Amygdala (tissue), 56 donors: ENCODE measurements around the gene ACTG1.

Source experiments
- DNase-seq, 56 donors: peaks; one replicate each; lab custom pipeline; 2025; lab: John Stamatoyannopoulos, UW

Gene ACTG1

GRCh38 chr17:81512562-81513371 is at the start of gene ACTG1:
Gene ACTG1, minus strand, starts transcription at chr17:81512799. Its CDS starts 445 bp downstream, at chr17:81512354.
- peak in 55 of 56 donors; percentile 46 to 94 (median 84) for DNase-seq

DNA sequence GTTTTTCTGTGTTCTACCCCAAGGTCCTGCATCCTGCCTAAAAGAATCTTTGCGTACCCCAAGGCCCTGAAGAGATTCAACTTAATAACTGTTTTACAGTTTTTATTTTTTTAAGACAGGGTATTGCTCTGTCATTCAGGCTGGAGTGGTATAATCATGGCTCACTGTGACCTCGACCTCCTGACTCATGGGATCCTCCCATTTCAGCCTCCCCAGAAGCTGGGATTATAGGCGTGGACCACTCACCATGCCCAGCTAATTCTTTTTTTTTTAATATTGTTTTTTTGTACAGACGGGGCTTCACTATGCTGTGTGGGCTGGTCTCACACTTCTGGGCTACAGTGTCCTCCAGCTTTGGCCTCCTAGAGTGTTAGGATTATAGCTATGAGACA is 48.9 kb upstream of the ACTG1 start:
- no peak for DNase-seq

DNA sequence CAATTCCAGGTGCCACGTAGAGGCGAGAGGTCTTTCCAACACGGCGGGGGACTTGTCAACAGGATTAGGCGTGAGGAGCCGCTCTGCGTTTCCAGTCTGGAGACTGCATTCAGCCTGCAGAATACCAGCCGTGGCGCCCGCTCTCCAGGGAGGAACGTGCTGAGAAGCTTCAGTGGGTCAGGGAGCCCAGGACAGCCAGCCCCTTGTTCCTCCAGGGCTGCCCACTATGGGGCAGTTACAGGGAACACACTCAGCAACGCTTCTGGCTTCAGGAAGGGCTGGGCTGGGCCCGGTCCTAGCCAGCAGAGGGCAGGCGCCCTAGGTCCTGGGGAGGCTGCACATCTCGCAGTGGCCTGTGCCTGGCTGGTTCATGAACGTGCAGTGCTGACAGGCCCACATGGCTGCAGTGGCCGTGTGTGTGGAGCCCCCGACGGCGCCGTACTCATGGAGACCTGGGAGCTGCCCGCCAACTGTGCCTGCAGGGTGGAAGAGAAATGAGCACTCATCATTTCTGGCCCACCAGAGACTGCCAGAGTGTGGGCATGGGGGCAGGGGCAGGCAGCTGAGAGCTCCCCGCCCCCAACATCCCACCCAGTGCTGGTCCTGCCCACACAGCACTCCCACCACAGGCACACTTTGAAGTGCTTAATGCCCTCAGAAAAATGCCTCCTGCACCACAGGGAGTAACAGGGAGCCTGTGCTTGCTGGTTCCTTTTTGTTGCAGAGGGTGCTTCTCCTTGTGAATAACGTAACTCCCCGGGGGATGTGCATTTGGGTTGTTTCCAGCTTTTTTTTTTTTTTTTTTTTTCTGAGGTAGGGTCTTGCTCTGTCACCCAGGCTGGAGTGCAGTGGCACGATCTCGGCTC is 46.6 kb upstream of the ACTG1 start:
- DNase-seq, result peak in 5 of 56 donors; percentile 6 to 32 (median 24)

GRCh38 chr17:81558115-81558468 is 45.5 kb upstream of the ACTG1 start:
- DNase-seq, result no peak

DNA sequence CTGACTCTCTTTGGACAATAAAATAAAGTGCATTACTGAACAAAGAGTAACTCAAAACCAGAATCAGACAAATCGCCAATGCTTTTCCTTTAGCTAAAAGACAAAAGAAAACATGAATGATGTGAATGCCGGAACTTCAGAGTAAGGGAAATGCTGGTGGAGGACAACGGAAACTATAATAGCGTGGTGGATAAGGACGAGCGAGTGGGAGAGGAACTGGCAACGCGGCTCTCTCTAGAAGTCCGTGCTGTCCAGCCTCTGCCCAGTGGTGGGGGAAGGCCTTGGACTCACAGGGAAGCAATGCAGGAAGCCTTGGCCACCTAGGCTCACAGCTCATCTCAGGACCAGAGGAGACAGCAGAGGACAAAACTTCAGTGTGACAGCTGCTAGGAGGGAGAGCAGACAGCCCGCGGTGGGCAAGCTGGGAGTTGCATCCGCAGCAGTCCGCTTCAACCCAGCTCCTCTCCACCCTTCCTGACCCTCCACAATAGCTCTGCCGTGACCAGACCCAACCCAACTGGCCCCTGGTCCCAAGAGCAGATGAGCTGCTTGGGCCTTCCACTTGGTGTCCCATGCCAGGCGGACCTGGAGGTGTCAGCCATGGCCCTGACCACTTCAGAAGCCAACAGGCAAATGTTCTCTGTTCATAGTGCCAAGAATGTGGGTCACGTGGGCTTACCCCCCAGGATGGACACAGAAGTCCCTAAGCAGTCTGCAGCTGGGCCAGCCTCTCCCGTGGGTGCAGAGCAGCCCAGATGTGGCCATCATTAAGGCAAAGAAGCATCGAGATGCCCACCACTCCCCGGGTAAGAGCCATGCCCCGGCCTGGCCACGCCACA is 44.9 kb upstream of the ACTG1 start:
- no peak for DNase-seq

- no peak for DNase-seq
Observed at GRCh38 chr17:81556863-81557262, 44.3 kb upstream of the ACTG1 start.

DNA sequence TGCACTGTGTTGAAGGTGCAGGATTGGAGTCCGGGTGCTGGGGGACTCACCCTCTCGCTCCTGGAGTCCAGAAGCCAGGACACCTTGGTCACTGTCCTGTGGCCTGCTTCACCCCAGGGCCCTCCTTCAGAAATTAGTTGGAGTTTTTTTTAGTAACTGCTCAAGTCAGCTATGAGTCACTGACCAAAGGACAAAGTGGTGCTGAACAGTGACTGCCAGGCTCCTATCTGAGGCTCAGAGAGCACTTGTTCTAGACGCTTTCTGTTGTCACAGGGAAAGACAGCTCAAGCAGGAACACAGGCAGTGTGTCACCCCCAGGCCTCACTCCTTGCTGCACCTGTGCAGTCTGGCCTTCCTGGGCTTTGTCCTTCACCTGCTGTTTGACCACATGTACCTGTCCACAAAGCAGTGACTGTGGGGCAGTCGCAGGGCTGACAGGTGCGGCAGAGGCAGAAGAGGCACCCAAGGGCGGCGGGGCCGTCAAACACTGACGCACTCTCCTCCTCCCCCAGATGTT is 43.6 kb upstream of the ACTG1 start:
- no peak for DNase-seq

GRCh38 chr17:81553616-81554181 is 41.1 kb upstream of the ACTG1 start:
- DNase-seq, result peak in 5 of 56 donors; percentile 13 to 46 (median 31)

GRCh38 chr17:81553018-81553615 is 40.5 kb upstream of the ACTG1 start:
- peak in 45 of 56 donors; percentile 14 to 75 (median 51) for DNase-seq

GRCh38 chr17:81552244-81553017 is 39.8 kb upstream of the ACTG1 start, which contains the start of gene FAAP100:
Gene FAAP100, minus strand, starts transcription at chr17:81552353. Its CDS starts 23 bp downstream, at chr17:81552330.
- peak in 51 of 56 donors; percentile 13 to 88 (median 61) for DNase-seq

DNA sequence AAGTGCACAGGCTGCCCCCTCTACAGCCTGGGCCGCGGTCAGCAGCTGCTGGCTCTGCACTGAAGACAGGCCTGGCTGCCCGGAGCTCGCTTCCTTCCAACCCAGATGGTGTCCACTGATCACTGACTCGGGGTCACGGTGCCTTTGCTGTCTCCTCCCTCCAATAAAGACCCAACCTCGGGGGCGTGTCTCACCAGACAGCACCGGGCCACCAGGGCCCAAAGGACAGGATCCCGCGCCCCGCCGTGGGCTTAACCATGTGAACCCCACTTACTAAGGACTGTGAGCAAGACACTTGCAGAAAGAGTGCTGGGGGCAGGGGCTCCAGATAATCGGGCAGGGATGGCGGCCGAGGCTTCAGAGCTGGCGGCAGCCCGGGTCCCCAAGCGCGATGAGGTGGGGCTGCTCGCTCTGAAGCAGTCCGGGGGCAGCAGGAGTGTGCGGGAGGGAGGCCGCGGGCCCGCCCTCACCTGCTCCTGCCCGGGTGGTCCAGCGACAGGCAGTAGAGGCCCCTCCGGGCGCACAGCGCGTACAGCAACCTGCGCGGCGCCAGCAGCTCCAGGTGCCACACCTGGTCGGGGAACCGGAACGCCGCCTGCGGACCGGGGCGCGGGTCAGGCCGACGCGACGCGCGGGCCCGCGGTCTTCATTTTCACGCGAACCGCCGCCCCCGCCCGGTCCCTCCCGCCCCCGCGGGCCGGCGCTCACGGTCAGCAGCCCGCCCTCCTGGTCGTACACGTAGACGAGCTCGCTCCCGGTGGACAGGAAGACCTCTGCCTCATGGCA is 39.1 kb upstream of the ACTG1 start:
- peak in 1 of 56 donors; percentile 11 for DNase-seq

GRCh38 chr17:81550830-81551457 is 38.3 kb upstream of the ACTG1 start:
- no peak for DNase-seq

DNA sequence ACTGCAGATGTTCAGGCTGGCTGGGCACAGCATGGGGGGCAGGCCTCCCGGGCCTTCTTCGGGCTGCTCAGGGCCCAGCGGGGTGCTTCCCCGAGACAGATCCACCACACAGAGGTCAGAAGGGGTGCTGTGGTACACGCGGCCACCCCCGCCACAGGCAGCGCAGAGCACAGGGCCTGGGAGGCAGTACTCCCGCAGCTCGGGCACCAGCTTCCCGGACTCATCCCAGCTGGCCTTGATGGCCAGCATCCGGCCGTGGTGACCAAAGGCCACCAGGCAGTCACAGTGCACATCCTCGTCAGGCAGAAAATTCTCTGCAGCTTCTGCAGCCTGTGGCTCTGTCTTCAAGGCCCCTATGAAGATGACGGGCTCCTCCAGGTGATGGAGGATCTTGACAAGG is 37.7 kb upstream of the ACTG1 start:
- no peak for DNase-seq

DNA sequence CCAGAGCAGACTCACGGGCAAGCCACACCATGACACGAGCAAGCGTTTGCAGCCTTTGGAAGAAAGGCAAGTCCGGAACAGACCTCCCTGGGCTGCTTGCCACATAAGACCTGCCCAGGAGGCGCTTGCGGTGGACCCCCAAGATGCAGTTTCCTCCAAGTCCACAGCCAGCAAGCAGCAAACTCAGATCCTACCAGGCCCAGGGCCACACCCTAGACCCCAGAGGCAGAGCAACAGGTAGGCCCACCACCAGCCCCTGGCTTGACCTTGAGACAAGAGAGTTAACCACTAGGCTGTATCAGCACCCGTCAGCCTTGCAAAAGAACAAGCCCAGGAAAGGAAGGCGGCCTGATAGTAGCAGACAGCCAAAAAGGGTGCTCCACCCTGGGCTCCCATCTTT is 37.2 kb upstream of the ACTG1 start:
- no peak for DNase-seq

GRCh38 chr17:81549031-81549557 is 36.5 kb upstream of the ACTG1 start:
- DNase-seq, result peak in 1 of 56 donors; percentile 39

- no peak for DNase-seq
Observed at GRCh38 chr17:81547614-81547982, 35.0 kb upstream of the ACTG1 start.
